Measurements from ENCODE around the gene AATK. TPM values are rescaled to one million over a fixed set of nuclear protein-coding genes. Genes with fewer than 3 reads are reported as not detected.

AATK gene
- total and polyA plus RNA-seq, 2 experiments from 2014 or later, result 5.7 to 6.3 TPM

DNA sequence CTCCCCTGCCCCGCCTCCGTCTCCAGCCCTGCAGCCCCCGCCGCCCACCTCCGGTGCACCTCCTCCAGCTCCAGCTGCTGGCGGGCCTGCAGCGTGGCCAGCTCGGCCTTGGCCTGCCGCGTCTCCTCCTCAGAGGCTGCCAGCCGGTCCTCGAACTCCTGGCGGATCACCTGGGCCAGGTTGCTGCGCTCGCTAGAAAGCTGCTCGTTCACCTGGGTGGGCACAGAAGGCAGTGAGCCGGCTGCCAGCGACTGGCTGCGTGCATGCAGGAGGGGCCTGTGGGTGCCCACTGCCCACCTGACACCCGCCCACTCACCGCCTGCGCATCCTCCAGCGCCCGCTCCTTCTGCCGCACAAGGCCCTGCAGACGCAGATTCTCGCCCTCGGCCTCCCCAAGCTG lies 24.6 kb upstream of the AATK start:
- Histone ChIP-seq H3K27me3 (no peaks in the 10 kb centered on the region), H3K4me3 (no peak overlapping the region), H3K9me3 (ENCODE audit: low read depth) (no peaks in the 10 kb centered on the region), H4K20me1 (ENCODE audit: insufficient read depth, poor library complexity, severe bottlenecking) (no peaks in the 10 kb centered on the region), H3K79me2 (no peaks in the 10 kb centered on the region), H3K36me3 (replicated peaks; ENCODE audit: insufficient read depth, low read depth) (no peaks in the 10 kb centered on the region), H3K27ac (no peak overlapping the region), H3K4me2 (no peak overlapping the region), H3K4me1 (ENCODE audit: insufficient read depth) (no peaks in the 10 kb centered on the region), H3K9me2 (replicated peaks; ENCODE audit: insufficient read depth) (no peaks in the 10 kb centered on the region), H2AFZ (no peak overlapping the region)
- no peak for DNase-seq (ENCODE audit: low spot score)
- no peak for TF ChIP-seq EZH2 (IDR thresholded peaks at IDR 0.05; ENCODE audit: borderline replicate concordance)
- no peak for TF ChIP-seq EZH2phosphoT487 (IDR thresholded peaks at IDR 0.05; ENCODE audit: low read depth, severe bottlenecking, unreplicated experiment)
- TF ChIP-seq, protein P1, sequence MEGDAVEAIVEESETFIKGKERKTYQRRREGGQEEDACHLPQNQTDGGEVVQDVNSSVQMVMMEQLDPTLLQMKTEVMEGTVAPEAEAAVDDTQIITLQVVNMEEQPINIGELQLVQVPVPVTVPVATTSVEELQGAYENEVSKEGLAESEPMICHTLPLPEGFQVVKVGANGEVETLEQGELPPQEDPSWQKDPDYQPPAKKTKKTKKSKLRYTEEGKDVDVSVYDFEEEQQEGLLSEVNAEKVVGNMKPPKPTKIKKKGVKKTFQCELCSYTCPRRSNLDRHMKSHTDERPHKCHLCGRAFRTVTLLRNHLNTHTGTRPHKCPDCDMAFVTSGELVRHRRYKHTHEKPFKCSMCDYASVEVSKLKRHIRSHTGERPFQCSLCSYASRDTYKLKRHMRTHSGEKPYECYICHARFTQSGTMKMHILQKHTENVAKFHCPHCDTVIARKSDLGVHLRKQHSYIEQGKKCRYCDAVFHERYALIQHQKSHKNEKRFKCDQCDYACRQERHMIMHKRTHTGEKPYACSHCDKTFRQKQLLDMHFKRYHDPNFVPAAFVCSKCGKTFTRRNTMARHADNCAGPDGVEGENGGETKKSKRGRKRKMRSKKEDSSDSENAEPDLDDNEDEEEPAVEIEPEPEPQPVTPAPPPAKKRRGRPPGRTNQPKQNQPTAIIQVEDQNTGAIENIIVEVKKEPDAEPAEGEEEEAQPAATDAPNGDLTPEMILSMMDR (IDR thresholded peaks at IDR 0.05; ENCODE audit: poor library complexity), result no peak
- 99% methylated on average over 22 of the region's 28 CpGs for WGBS (ENCODE audit: low lambda C conversion rate, missing lambda C conversion rate)

DNA sequence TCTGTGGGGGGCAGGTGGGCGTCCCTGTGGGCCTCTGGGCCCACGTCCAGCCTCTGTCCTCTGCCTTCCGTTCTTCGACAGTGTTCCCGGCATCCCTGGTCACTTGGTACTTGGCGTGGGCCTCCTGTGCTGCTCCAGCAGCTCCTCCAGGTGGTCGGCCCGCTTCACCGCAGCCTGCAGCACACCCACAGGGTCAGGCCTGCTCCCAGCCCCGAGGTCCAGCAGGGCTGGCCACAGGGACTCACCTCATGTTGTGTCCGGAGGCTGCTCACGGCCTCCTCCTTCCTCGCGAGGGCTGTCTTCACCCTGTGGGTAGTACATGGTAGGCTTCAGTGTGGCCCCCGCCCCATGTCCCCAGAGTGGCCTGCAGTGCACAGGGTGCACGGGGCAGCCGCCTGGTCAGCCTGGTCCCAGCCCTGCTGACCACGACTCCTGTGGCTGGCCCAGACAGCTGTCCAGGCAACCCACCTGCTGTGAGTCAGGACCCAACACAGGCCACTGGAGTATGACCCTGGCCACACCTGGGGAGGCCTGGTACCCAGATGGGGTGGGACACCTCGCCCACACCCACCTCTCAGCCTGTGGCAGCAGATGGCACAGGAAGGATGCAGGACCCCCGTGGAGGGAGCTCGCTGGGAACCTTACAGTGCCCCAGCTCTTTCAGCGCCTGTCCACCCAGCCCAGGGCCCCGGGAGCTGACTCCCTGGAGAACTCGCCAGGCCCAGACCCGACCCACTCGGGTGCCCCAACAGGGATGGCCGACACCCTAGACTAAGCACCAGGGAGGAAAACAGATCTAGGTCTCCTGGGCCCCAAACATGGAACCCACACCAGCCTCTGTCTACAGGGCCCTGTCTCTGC lies 23.9 kb upstream of the AATK start:
- Histone ChIP-seq H3K9me3 (ENCODE audit: low read depth) (no peaks in the 10 kb centered on the region), H3K27ac (no peak overlapping the region), H3K4me3 (no peak overlapping the region), H2AFZ (no peak overlapping the region), H3K4me2 (no peak overlapping the region), H3K27me3 (no peaks in the 10 kb centered on the region), H3K9me2 (replicated peaks; ENCODE audit: insufficient read depth) (no peaks in the 10 kb centered on the region), H3K4me1 (ENCODE audit: insufficient read depth) (no peaks in the 10 kb centered on the region), H3K79me2 (no peaks in the 10 kb centered on the region), H3K36me3 (replicated peaks; ENCODE audit: insufficient read depth, low read depth) (no peaks in the 10 kb centered on the region), H4K20me1 (ENCODE audit: insufficient read depth, poor library complexity, severe bottlenecking) (no peaks in the 10 kb centered on the region)
- no peak for DNase-seq (ENCODE audit: low spot score)
- WGBS (ENCODE audit: low lambda C conversion rate, missing lambda C conversion rate), result 84% methylated on average over 26 of the region's 27 CpGs
- TF ChIP-seq, protein P1 (IDR thresholded peaks at IDR 0.05; ENCODE audit: poor library complexity), result peak; percentile 7
- no peak for TF ChIP-seq EZH2 (IDR thresholded peaks at IDR 0.05; ENCODE audit: borderline replicate concordance)

DNA sequence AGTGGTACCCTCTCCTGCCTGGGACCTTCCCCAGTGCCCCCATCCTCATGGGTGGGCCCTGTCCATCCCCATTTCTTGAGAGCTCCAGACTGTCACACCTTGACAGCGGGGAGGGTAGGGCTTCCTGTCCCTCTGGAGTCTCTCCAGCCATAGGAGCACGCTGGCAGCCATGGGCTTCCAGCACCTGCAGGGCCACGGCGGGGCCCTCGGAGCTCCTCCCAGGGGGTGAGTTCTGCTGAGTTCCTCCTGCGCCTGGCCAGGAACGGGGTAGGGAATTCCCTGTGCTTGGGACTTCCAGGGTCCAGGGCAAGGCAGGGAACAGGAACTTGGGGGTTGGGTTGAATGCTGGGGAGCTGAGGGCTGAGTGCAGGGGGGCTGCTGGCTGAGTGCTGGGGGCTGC lies 23.0 kb upstream of the AATK start:
- Histone ChIP-seq H2AFZ (no peak overlapping the region), H3K4me2 (no peak overlapping the region), H3K9me2 (replicated peaks; ENCODE audit: insufficient read depth) (no peaks in the 10 kb centered on the region), H3K9me3 (ENCODE audit: low read depth) (no peaks in the 10 kb centered on the region), H3K36me3 (replicated peaks; ENCODE audit: insufficient read depth, low read depth) (no peaks in the 10 kb centered on the region), H4K20me1 (ENCODE audit: insufficient read depth, poor library complexity, severe bottlenecking) (no peaks in the 10 kb centered on the region), H3K4me1 (ENCODE audit: insufficient read depth) (no peaks in the 10 kb centered on the region), H3K79me2 (no peaks in the 10 kb centered on the region), H3K4me3 (no peak overlapping the region), H3K27me3 (no peaks in the 10 kb centered on the region), H3K27ac (no peak overlapping the region)
- TF ChIP-seq, protein P1 (IDR thresholded peaks at IDR 0.05; ENCODE audit: poor library complexity), result no peak
- TF ChIP-seq EZH2phosphoT487 (IDR thresholded peaks at IDR 0.05; ENCODE audit: low read depth, severe bottlenecking, unreplicated experiment) (no peak), EZH2 (IDR thresholded peaks at IDR 0.05; ENCODE audit: borderline replicate concordance) (no peak)
- 97% methylated on average over 7 of the region's 7 CpGs for WGBS (ENCODE audit: low lambda C conversion rate, missing lambda C conversion rate)
- no peak for DNase-seq (ENCODE audit: low spot score)

All from hepatocyte (in vitro differentiated cells).